HL-60 (cell line): ENCODE results near the gene ZFYVE27.
A peak's percentile ranks its signal among the peaks of the same experiment; 100 is the strongest.

Experiments used
- DNase-seq, 2 experiments: peaks; one replicate each; pipeline ENCODE4 v3.0.0-alpha.2; 2010 to 2020; ENCODE audit warnings: low read depth in 1 of 2, low spot score in 1 of 2
- H3K27ac ChIP-seq: fragments of 250-450 bp; sonication (Bioruptor Pico); replicated peaks from 2 replicates; pipeline ENCODE4 v1.5.1; 2020; ENCODE audit warnings: mild to moderate bottlenecking, moderate library complexity
- H3K27me3 ChIP-seq: fragments of 250-450 bp; sonication (Bioruptor Pico); 2 replicates; pipeline ENCODE4 v1.5.1; 2021; ENCODE audit warnings: mild to moderate bottlenecking, moderate library complexity; ENCODE audit not compliant: insufficient read depth, poor library complexity, severe bottlenecking
- H3K4me3 ChIP-seq: replicated peaks from 2 replicates; pipeline ENCODE4 v1.5.1; 2011; ENCODE audit warnings: mild to moderate bottlenecking, control low read depth, low read length; ENCODE audit not compliant: insufficient read depth
- GABPA ChIP-seq: IDR thresholded peaks from 2 replicates; pipeline ENCODE4 v1.6.1; 2012; ENCODE audit warnings: low read depth
- POLR2AphosphoS5 ChIP-seq: IDR thresholded peaks from 2 replicates; pipeline ENCODE4 v1.6.1; 2012; ENCODE audit warnings: low read depth
- SPI1 ChIP-seq: IDR thresholded peaks from 2 replicates; pipeline ENCODE4 v1.6.1; 2012; ENCODE audit warnings: low read depth, mild to moderate bottlenecking, borderline replicate concordance
- TF ChIP-seq, protein P1 (sequence below): IDR thresholded peaks from one replicate; pipeline ENCODE4 v1.5.1; 2011; ENCODE audit warnings: low read length, control low read depth, inconsistent platforms; ENCODE audit not compliant: insufficient read depth
- TF ChIP-seq, protein P2 (sequence below): IDR thresholded peaks from 2 replicates; pipeline ENCODE4 v1.6.1; 2012; ENCODE audit warnings: low read depth; ENCODE audit not compliant: insufficient replicate concordance

ZFYVE27 gene

DNA sequence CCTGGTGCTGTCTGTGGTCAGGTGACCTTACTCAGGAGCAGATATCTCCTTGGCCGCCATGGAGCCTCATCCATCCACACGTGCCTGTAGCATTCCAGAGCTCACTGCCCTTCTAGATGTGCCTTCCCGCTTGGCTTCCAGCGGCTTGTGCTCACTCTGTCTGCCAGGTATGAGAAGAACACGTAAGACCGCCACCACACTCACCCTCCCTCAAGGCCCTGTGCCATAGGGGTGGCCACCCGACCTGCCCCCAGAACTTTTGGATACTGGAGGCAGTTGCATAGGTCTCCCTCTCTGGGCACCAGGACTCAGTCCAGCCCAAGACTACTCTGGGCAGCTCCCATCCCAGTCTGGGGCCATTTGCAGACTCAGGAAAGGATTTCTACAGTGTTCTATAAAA lies 19.3 kb upstream of the ZFYVE27 start:
- no peak for DNase-seq
- no peak overlapping the region for H3K4me3 ChIP-seq
- TF ChIP-seq SPI1 (no peak), GABPA (no peak), POLR2AphosphoS5 (no peak)
- TF ChIP-seq, protein P1, sequence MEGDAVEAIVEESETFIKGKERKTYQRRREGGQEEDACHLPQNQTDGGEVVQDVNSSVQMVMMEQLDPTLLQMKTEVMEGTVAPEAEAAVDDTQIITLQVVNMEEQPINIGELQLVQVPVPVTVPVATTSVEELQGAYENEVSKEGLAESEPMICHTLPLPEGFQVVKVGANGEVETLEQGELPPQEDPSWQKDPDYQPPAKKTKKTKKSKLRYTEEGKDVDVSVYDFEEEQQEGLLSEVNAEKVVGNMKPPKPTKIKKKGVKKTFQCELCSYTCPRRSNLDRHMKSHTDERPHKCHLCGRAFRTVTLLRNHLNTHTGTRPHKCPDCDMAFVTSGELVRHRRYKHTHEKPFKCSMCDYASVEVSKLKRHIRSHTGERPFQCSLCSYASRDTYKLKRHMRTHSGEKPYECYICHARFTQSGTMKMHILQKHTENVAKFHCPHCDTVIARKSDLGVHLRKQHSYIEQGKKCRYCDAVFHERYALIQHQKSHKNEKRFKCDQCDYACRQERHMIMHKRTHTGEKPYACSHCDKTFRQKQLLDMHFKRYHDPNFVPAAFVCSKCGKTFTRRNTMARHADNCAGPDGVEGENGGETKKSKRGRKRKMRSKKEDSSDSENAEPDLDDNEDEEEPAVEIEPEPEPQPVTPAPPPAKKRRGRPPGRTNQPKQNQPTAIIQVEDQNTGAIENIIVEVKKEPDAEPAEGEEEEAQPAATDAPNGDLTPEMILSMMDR = no peak
- TF ChIP-seq, protein P2, sequence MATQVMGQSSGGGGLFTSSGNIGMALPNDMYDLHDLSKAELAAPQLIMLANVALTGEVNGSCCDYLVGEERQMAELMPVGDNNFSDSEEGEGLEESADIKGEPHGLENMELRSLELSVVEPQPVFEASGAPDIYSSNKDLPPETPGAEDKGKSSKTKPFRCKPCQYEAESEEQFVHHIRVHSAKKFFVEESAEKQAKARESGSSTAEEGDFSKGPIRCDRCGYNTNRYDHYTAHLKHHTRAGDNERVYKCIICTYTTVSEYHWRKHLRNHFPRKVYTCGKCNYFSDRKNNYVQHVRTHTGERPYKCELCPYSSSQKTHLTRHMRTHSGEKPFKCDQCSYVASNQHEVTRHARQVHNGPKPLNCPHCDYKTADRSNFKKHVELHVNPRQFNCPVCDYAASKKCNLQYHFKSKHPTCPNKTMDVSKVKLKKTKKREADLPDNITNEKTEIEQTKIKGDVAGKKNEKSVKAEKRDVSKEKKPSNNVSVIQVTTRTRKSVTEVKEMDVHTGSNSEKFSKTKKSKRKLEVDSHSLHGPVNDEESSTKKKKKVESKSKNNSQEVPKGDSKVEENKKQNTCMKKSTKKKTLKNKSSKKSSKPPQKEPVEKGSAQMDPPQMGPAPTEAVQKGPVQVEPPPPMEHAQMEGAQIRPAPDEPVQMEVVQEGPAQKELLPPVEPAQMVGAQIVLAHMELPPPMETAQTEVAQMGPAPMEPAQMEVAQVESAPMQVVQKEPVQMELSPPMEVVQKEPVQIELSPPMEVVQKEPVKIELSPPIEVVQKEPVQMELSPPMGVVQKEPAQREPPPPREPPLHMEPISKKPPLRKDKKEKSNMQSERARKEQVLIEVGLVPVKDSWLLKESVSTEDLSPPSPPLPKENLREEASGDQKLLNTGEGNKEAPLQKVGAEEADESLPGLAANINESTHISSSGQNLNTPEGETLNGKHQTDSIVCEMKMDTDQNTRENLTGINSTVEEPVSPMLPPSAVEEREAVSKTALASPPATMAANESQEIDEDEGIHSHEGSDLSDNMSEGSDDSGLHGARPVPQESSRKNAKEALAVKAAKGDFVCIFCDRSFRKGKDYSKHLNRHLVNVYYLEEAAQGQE = no peak
- H3K27me3 ChIP-seq = no peaks in the 10 kb centered on the region
- no peak overlapping the region for H3K27ac ChIP-seq

DNA sequence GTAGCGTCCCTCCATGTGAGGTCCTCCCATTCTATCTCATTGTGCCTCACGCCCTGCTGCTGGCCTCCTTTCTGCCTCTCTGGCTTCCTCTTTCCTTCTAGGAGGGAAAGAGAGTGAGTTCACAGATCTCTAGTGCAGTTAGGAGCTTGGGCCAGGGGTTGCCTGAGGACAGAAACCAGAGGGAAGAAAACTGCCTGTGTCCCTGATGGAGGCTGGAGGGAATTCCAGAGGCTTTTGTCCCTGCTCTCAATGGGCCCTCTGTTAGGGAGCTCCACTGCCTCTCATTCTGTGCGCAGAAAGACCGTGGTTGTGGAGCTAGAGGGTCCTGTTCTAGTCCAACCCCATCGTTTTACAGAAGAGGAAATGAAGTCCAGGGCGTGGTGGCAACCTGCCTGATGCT lies 18.8 kb upstream of the ZFYVE27 start:
- peak; percentile 88 for TF ChIP-seq SPI1
- TF ChIP-seq, protein P2 = no peak
- Histone ChIP-seq H3K27me3 (no peaks in the 10 kb centered on the region), H3K4me3 (no peak overlapping the region), H3K27ac (no peak overlapping the region)
- peak in 1 of 2 experiments; percentile 50 for DNase-seq

DNA sequence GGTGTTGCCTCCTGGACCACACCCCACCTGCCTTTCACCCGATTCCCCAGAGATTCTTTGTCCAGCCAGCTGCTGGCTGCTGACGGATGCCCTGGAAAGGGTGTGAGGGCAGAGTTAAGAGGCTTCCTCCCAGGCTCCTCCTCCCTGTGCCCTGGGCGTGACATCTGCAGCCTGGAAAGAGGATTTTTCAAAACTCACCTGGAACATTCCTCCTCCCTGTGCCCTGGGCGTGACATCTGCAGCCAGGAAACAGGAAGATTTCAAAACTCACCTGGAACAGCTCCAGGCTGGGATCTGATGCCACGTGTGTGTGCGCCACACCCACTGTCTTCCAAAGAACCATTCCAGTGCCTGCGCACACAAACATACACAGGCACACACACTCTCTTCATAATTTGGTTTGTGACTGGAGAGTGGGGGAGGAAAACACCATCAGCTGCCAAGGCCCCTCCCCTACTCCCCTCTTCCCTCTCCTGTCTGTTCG lies 18.2 kb upstream of the ZFYVE27 start:
- H3K4me3 ChIP-seq = no peak overlapping the region
- DNase-seq = no peak
- no peak overlapping the region for H3K27ac ChIP-seq
- TF ChIP-seq, protein P2 = no peak
- TF ChIP-seq GABPA (no peak), POLR2AphosphoS5 (no peak), SPI1 (no peak)
- TF ChIP-seq, protein P1 = no peak
- H3K27me3 ChIP-seq = no peaks in the 10 kb centered on the region

DNA sequence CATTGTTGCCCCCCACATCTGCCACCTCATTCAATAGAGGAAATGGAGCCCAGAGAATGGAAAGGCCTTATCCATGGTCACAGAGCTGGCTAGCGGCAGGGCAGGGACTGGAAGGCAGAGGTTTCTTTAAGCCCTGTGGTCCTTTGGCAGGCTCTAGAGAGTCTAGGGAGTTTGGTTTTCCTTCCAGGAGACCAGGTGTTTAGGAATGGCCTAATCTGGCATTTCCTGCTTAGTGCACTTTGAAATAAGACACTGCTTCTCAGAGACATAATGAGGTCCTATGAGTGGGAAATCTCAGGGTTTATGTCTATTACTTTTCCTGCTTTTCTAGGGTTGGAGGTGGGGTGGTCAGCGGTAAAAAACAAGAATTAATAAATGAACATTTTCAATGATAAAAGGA lies 17.3 kb upstream of the ZFYVE27 start:
- no peak for DNase-seq
- H3K27ac ChIP-seq = no peak overlapping the region
- H3K27me3 ChIP-seq = no peaks in the 10 kb centered on the region
- H3K4me3 ChIP-seq = no peak overlapping the region
- TF ChIP-seq POLR2AphosphoS5 (no peak), GABPA (no peak), SPI1 (no peak)
- TF ChIP-seq, protein P2 = no peak
- TF ChIP-seq, protein P1 = no peak
